Measurements from ENCODE around the gene SSH2.

Gene SSH2

GRCh38 chr17:29642171-29642611 lies 287.8 kb downstream of the SSH2 start:
- Histone ChIP-seq H3K27ac (ENCODE audit: low read depth, low read length) (no peak overlapping the region), H3F3A (ENCODE audit: insufficient read depth) (no peaks in the 10 kb centered on the region; the same call in 1 of the 2 replicates), H3K4me2 (ENCODE audit: low read depth, low read length, poor library complexity, severe bottlenecking) (no peak overlapping the region), H3K4me3 (ENCODE audit: insufficient read depth, low read length, poor library complexity, severe bottlenecking) (no peak overlapping the region), H3K9ac (ENCODE audit: low read length) (no peak overlapping the region), H3K79me2 (ENCODE audit: insufficient read depth, low read length) (no peaks in the 10 kb centered on the region), H3K9me3 (ENCODE audit: insufficient read depth, low read length) (no peaks in the 10 kb centered on the region), H3K9me2 (replicated peaks; ENCODE audit: insufficient read depth, low read length) (no peaks in the 10 kb centered on the region), H4K20me1 (ENCODE audit: low read depth, low read length) (no peaks in the 10 kb centered on the region), H2AFZ (ENCODE audit: low read depth, low read length, severe bottlenecking) (no peak overlapping the region), H3K36me3 (ENCODE audit: low read length) (no peaks in the 10 kb centered on the region), H3K27me3 (ENCODE audit: low read length) (no peaks in the 10 kb centered on the region)
- TF ChIP-seq CTCF (IDR thresholded peaks at IDR 0.05; ENCODE audit: insufficient read depth, low read length, poor library complexity, severe bottlenecking) (no peak), EZH2phosphoT487 (conservative IDR thresholded peaks at IDR 0.05; ENCODE audit: low read length) (no peak)

- H3K79me2 ChIP-seq (ENCODE audit: insufficient read depth, low read length): no peaks in the 10 kb centered on the region
- TF ChIP-seq EZH2phosphoT487 (conservative IDR thresholded peaks at IDR 0.05; ENCODE audit: low read length) (no peak), CTCF (IDR thresholded peaks at IDR 0.05; ENCODE audit: insufficient read depth, low read length, poor library complexity, severe bottlenecking) (no peak)
- H3K36me3 ChIP-seq (ENCODE audit: low read length): peaks cover 7% of the 10 kb centered on the region; the same call in 1 of the 2 replicates
- H3K9me2 ChIP-seq (replicated peaks; ENCODE audit: insufficient read depth, low read length): no peaks in the 10 kb centered on the region
- H4K20me1 ChIP-seq (ENCODE audit: low read depth, low read length): no peaks in the 10 kb centered on the region
- H3K9me3 ChIP-seq (ENCODE audit: insufficient read depth, low read length): no peaks in the 10 kb centered on the region
- no peak overlapping the region for H2AFZ ChIP-seq (ENCODE audit: low read depth, low read length, severe bottlenecking)
- H3K27ac ChIP-seq (ENCODE audit: low read depth, low read length): no peak overlapping the region
- no peak overlapping the region for H3K9ac ChIP-seq (ENCODE audit: low read length)
- H3F3A ChIP-seq (ENCODE audit: insufficient read depth): no peaks in the 10 kb centered on the region; the same call in 1 of the 2 replicates
- H3K4me3 ChIP-seq (ENCODE audit: insufficient read depth, low read length, poor library complexity, severe bottlenecking): no peak overlapping the region
- H3K27me3 ChIP-seq (ENCODE audit: low read length): no peaks in the 10 kb centered on the region
- no peak overlapping the region for H3K4me2 ChIP-seq (ENCODE audit: low read depth, low read length, poor library complexity, severe bottlenecking)
Measured at GRCh38 chr17:29640981-29641642, 288.9 kb downstream of the SSH2 start.

GRCh38 chr17:29640413-29640812 lies 289.6 kb downstream of the SSH2 start:
- Histone ChIP-seq H3K4me2 (ENCODE audit: low read depth, low read length, poor library complexity, severe bottlenecking) (no peak overlapping the region), H3K9ac (ENCODE audit: low read length) (no peak overlapping the region), H2AFZ (ENCODE audit: low read depth, low read length, severe bottlenecking) (no peak overlapping the region), H3F3A (ENCODE audit: insufficient read depth) (no peaks in the 10 kb centered on the region), H3K9me2 (replicated peaks; ENCODE audit: insufficient read depth, low read length) (no peaks in the 10 kb centered on the region), H3K27ac (ENCODE audit: low read depth, low read length) (no peak overlapping the region), H3K36me3 (ENCODE audit: low read length) (peaks cover 8% of the 10 kb centered on the region; the same call in 1 of the 2 replicates), H3K27me3 (ENCODE audit: low read length) (no peaks in the 10 kb centered on the region), H3K4me3 (ENCODE audit: insufficient read depth, low read length, poor library complexity, severe bottlenecking) (no peak overlapping the region), H4K20me1 (ENCODE audit: low read depth, low read length) (no peaks in the 10 kb centered on the region), H3K79me2 (ENCODE audit: insufficient read depth, low read length) (no peaks in the 10 kb centered on the region), H3K9me3 (ENCODE audit: insufficient read depth, low read length) (no peaks in the 10 kb centered on the region)
- TF ChIP-seq CTCF (IDR thresholded peaks at IDR 0.05; ENCODE audit: insufficient read depth, low read length, poor library complexity, severe bottlenecking): no peak
- TF ChIP-seq EZH2phosphoT487 (conservative IDR thresholded peaks at IDR 0.05; ENCODE audit: low read length): no peak

Measured in SU-DHL-6 (cell line).